Loucy (cell line): Measurements from ENCODE around the gene GCDH.

Experiments used
- H2AFZ ChIP-seq: fragments of 200-600 bp; sonication (generic); 2 replicates; pipeline ENCODE4 v1.6.0; 2016; ENCODE audit warnings: antibody characterized with exemption, mild to moderate bottlenecking, low read length, moderate library complexity
- H3F3A ChIP-seq: fragments of 200-600 bp; 2 replicates; pipeline ENCODE4 v1.6.0; 2016; ENCODE audit warnings: antibody characterized with exemption, low read depth, mild to moderate bottlenecking
- H3K27me3 ChIP-seq: fragments of 200-600 bp; sonication (generic); 2 replicates; pipeline ENCODE4 v1.6.1; 2014; ENCODE audit warnings: low read length, mild to moderate bottlenecking; ENCODE audit not compliant: insufficient read depth, poor library complexity, severe bottlenecking
- H3K36me3 ChIP-seq: fragments of 200-600 bp; sonication (generic); 2 replicates; pipeline ENCODE4 v1.6.1; 2016; ENCODE audit warnings: low read length; ENCODE audit not compliant: insufficient read depth
- H3K4me1 ChIP-seq: fragments of 200-600 bp; sonication (generic); 2 replicates; pipeline ENCODE4 v1.5.1; 2014; ENCODE audit warnings: low read length, mild to moderate bottlenecking; ENCODE audit not compliant: insufficient read depth, poor library complexity, severe bottlenecking
- H3K4me2 ChIP-seq: fragments of 200-600 bp; sonication (generic); 2 replicates; pipeline ENCODE4 v1.6.0; 2014; ENCODE audit warnings: antibody characterized with exemption, low read length, low read depth, mild to moderate bottlenecking; ENCODE audit not compliant: poor library complexity, severe bottlenecking
- H3K4me3 ChIP-seq: fragments of 200-600 bp; sonication (generic); 2 replicates; pipeline ENCODE4 v1.5.1; 2014; ENCODE audit warnings: low read length, mild to moderate bottlenecking, mixed read lengths; ENCODE audit not compliant: poor library complexity, severe bottlenecking
- H3K79me2 ChIP-seq: fragments of 200-600 bp; sonication (generic); 2 replicates; pipeline ENCODE4 v1.6.1; 2014; ENCODE audit warnings: low read length; ENCODE audit not compliant: insufficient read depth
- H3K9ac ChIP-seq: fragments of 200-600 bp; sonication (generic); 2 replicates; pipeline ENCODE4 v1.6.0; 2014; ENCODE audit warnings: mild to moderate bottlenecking, low read depth, low read length, moderate library complexity; ENCODE audit not compliant: poor library complexity, severe bottlenecking
- H3K9me2 ChIP-seq: fragments of 200-600 bp; sonication (generic); replicated peaks from 2 replicates; pipeline ENCODE4 v1.6.1; 2016; ENCODE audit warnings: low read depth, low read length, mixed read lengths
- H3K9me3 ChIP-seq: fragments of 200-600 bp; sonication (generic); 2 replicates; pipeline ENCODE4 v1.6.1; 2014; ENCODE audit warnings: mild to moderate bottlenecking, antibody characterized with exemption, low read length, low read depth; ENCODE audit not compliant: insufficient read depth
- H4K20me1 ChIP-seq: fragments of 200-600 bp; sonication (generic); 2 replicates; pipeline ENCODE4 v1.6.0; 2014; ENCODE audit warnings: antibody characterized with exemption, low read length, mild to moderate bottlenecking; ENCODE audit not compliant: insufficient read depth, poor library complexity, severe bottlenecking
- CTCF ChIP-seq: fragments of 200-600 bp; sonication (generic); conservative IDR thresholded peaks from 2 replicates; pipeline ENCODE4 v1.5.1; 2014; ENCODE audit warnings: mild to moderate bottlenecking, antibody characterized with exemption, low read length
- EZH2phosphoT487 ChIP-seq: fragments of 200-600 bp; IDR thresholded peaks from 2 replicates; pipeline ENCODE4 v1.6.1; 2018; ENCODE audit warnings: antibody characterized with exemption, mild to moderate bottlenecking, moderate library complexity, borderline replicate concordance

Gene GCDH

GRCh38 chr19:12937927-12938778, 47.2 kb downstream of the GCDH start, which contains the start of gene CALR:
CALR (plus strand) TSS chr19:12938609; CDS start chr19:12938680, 71 bp downstream.
- H2AFZ ChIP-seq: no peak within 1 kb of the TSS
- peaks cover 46% of the 10 kb centered on the region for H3K36me3 ChIP-seq
- peaks cover 48% of the 10 kb centered on the region for H4K20me1 ChIP-seq
- peaks cover 17% of the 10 kb centered on the region for H3K27me3 ChIP-seq
- no peaks in the 10 kb centered on the region for H3K9me2 ChIP-seq
- no peaks in the 10 kb centered on the region for H3K9me3 ChIP-seq
- H3F3A ChIP-seq: peaks cover 12% of the 10 kb centered on the region
- H3K79me2 ChIP-seq: peaks cover 65% of the 10 kb centered on the region
- peaks cover 59% of the 10 kb centered on the region for H3K4me1 ChIP-seq
- H3K4me3 ChIP-seq: peak within 1 kb of the TSS; percentile 96
- peak within 1 kb of the TSS; percentile 99 for H3K4me2 ChIP-seq
- peak within 1 kb of the TSS; percentile 100 for H3K9ac ChIP-seq
- TF ChIP-seq CTCF (no peak; the same call in 1 of the 2 replicates), EZH2phosphoT487 (no peak)

- Histone ChIP-seq H3K79me2 (peaks cover 66% of the 10 kb centered on the region), H3K36me3 (peaks cover 54% of the 10 kb centered on the region), H2AFZ (no peak overlapping the region)
These were observed 48.0 kb downstream of the GCDH start for GRCh38 chr19:12938779-12939601.

More at GRCh38 chr19:12938779-12939601, 48.0 kb downstream of the GCDH start:
- TF ChIP-seq EZH2phosphoT487: no peak
- TF ChIP-seq CTCF: peak; percentile 13; the same call in 1 of the 2 replicates
- Histone ChIP-seq H4K20me1 (peaks cover 55% of the 10 kb centered on the region), H3K4me3 (peak overlapping the region; percentile 96), H3K4me2 (peak overlapping the region; percentile 99), H3F3A (peaks cover 21% of the 10 kb centered on the region), H3K27me3 (peaks cover 15% of the 10 kb centered on the region), H3K9me3 (no peaks in the 10 kb centered on the region), H3K4me1 (peaks cover 62% of the 10 kb centered on the region), H3K9me2 (no peaks in the 10 kb centered on the region), H3K9ac (peak overlapping the region; percentile 100)
